Tibial nerve (tissue), 4 donors: Measurements from ENCODE around the gene EIF4H. TPM values are rescaled to one million over a fixed set of nuclear protein-coding genes. Genes with fewer than 3 reads are reported as not detected.

ENCODE experiments used
- DNase-seq, 2 donors: peaks; one replicate each; pipeline ENCODE4 v3.0.0-alpha.2; 2019; ENCODE audit warnings: low spot score in 2 of 2
- H3K27ac ChIP-seq, 4 donors: fragments of 200-600 bp; sonication (generic) in 3 of 4; one replicate each; pipeline ENCODE4 v1.5.1; 2017 to 2019; ENCODE audit warnings: mild to moderate bottlenecking in 1 of 4
- H3K27me3 ChIP-seq, 2 donors: fragments of 200-600 bp; sonication (generic) in 1 of 2; one replicate each; pipeline versions ENCODE4 v1.5.1 to v1.6.0; 2017 to 2019
- H3K36me3 ChIP-seq, 3 donors: fragments of 200-600 bp; sonication (generic); one replicate each; pipeline ENCODE4 v1.5.1; 2018 to 2019
- H3K4me1 ChIP-seq, 4 donors: fragments of 200-600 bp; sonication (generic) in 3 of 4; one replicate each; pipeline ENCODE4 v1.5.1; 2017 to 2019
- H3K4me3 ChIP-seq, 4 donors: fragments of 200-600 bp; sonication (generic) in 3 of 4; one replicate each; pipeline ENCODE4 v1.5.1; 2017 to 2019; ENCODE audit warnings: mild to moderate bottlenecking in 1 of 4, moderate library complexity in 1 of 4
- H3K9me3 ChIP-seq, 4 donors: fragments of 200-600 bp; sonication (generic) in 3 of 4; one replicate each; pipeline ENCODE4 v1.5.1; 2017 to 2019
- EP300 ChIP-seq, 2 donors: sonication (generic); formaldehyde crosslinking; IDR thresholded peaks; one replicate each; pipeline ENCODE4 v1.6.1; 2017; ENCODE audit warnings: antibody characterized with exemption in 2 of 2, mild to moderate bottlenecking in 1 of 2
- POLR2A ChIP-seq, 2 donors: fragments of 450-650 bp; IDR thresholded peaks; one replicate each; pipeline ENCODE4 v1.6.1; 2017; ENCODE audit warnings: antibody characterized with exemption in 2 of 2, mild to moderate bottlenecking in 2 of 2, moderate library complexity in 2 of 2
- WGBS, 2 donors: methylation state at CpG; one replicate each; pipeline ENCODE4 v1.1.5; 2018; 5-methylcytosine and 5-hydroxymethylcytosine counted together
- total RNA-seq, 4 donors: library from RNA; depleted of rRNA; stranded (reverse); fragments of >200 nt; gene quantifications; one replicate each; pipeline ENCODE4 v1.1.0, GENCODE V29; 2016
- TF ChIP-seq, protein P1 (sequence below), 5 experiments: fragments of 200-600 bp in 3 of 5; fragments of 450-650 bp in 2 of 5; sonication (generic) in 3 of 5; IDR thresholded peaks; one replicate each; pipeline ENCODE4 v1.5.1; 2016 to 2019; ENCODE audit warnings: antibody characterized with exemption in 5 of 5, mild to moderate bottlenecking in 3 of 5, moderate library complexity in 2 of 5

The EIF4H gene
- total RNA-seq, 4 donors from 2014 or later = 184 to 211 (median 192) TPM

DNA sequence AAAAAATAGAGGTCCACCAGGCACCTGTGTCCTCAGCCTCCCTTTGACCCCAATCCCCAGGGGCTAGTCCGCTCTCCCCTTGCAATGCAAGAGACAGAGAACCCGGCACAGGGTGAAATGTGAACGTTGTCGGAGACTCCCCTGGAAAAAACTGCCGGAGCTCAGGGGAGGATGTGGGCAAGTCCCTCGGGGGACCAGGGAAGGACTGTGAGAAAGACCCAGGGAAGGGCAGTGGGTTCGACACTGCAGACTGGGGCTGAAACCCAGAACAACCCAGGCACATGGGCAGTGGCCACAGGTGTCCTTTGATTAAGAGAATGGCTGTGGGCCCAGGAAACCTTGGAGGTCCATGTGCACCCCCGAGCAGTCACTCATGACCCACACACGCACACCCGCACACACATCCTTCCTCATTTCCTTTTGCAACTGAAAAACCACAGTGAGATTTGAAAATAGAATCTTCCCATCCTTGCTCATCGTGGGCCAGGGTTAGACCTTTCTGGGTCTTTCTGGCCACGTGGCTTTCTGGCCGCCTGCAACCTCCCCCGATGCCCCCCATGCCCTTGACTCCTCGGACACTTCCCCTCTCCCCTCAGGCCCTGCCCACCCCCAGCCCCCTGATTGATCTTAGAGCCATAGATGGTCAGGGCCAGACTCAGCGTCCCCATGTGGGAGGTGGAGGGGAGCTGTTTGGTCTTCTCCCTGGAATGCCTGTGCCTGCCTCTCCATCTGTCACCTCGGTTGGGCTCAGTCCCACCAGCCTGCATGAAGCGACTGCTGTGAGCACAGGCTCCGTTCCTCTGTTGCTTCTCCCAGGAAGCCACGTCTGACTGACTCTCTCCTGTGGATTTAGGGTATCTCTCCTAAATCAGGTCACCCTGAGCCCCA is 43.5 kb downstream of the EIF4H start:
- Histone ChIP-seq H3K4me1 (peaks cover 0 to 6% (median 3%) of the 10 kb centered on the region in 4 donors), H3K9me3 (peaks cover 0 to 7% (median 0%) of the 10 kb centered on the region in 4 donors), H3K4me3 (no peak overlapping the region), H3K27ac (no peak overlapping the region), H3K36me3 (no peaks in the 10 kb centered on the region), H3K27me3 (peaks cover 0 to 3% of the 10 kb centered on the region in 2 donors)
- WGBS, 2 donors = 43 to 50% methylated on average over 20 of the region's 20 CpGs
- TF ChIP-seq POLR2A (IDR thresholded peaks at IDR 0.05) (no peak), EP300 (IDR thresholded peaks at IDR 0.05) (peak in 1 of 2 donors; percentile 30)
- TF ChIP-seq, protein P1, sequence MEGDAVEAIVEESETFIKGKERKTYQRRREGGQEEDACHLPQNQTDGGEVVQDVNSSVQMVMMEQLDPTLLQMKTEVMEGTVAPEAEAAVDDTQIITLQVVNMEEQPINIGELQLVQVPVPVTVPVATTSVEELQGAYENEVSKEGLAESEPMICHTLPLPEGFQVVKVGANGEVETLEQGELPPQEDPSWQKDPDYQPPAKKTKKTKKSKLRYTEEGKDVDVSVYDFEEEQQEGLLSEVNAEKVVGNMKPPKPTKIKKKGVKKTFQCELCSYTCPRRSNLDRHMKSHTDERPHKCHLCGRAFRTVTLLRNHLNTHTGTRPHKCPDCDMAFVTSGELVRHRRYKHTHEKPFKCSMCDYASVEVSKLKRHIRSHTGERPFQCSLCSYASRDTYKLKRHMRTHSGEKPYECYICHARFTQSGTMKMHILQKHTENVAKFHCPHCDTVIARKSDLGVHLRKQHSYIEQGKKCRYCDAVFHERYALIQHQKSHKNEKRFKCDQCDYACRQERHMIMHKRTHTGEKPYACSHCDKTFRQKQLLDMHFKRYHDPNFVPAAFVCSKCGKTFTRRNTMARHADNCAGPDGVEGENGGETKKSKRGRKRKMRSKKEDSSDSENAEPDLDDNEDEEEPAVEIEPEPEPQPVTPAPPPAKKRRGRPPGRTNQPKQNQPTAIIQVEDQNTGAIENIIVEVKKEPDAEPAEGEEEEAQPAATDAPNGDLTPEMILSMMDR (IDR thresholded peaks at IDR 0.05) = no peak
- DNase-seq = no peak

DNA sequence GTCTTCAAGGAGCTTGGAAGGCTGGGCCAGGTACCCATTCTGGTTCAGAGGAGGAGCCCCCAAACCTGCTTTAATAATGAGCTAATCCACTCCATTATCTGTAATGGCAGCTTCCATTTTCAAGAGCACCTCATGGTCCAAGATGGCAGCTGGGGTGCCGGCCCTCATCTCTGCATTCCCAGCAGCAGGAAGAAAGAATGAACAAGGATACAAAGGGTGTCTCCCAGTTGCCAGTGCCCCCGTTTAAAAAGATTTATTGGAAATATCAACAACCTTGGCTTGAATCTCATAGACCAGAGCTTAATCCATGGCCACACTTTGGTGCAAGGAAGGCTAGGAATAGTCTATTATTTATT is 44.2 kb downstream of the EIF4H start:
- Histone ChIP-seq H3K4me3 (no peak overlapping the region), H3K27me3 (peaks cover 0 to 3% of the 10 kb centered on the region in 2 donors), H3K36me3 (no peaks in the 10 kb centered on the region), H3K27ac (no peak overlapping the region), H3K9me3 (peaks cover 0 to 7% (median 0%) of the 10 kb centered on the region in 4 donors), H3K4me1 (peaks cover 0 to 6% (median 3%) of the 10 kb centered on the region in 4 donors)
- TF ChIP-seq, protein P1 (IDR thresholded peaks at IDR 0.05) = no peak
- TF ChIP-seq POLR2A (IDR thresholded peaks at IDR 0.05) (no peak), EP300 (IDR thresholded peaks at IDR 0.05) (no peak)
- WGBS, 2 donors = 77 to 83% methylated on average over 2 of the region's 2 CpGs
- DNase-seq = no peak

DNA sequence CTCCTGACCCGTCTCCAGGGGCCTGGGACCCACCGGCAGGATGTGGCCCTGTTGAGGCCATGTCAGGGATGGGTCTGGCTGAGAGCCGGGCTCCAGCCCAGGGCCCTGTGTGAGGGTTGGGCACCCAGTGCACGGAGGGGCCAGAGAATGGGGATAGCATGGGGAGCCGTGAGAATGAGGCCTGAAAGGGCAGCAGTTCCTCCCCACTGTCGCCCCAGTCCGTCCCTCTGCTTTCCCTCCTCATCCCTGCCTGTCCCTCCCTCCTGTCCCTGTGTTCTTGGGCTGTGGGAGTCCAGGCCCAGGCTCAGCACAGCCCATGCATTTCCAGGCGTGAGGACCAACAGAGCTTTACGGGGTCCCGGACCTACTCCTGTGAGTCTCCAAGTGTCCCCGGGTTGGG is 45.3 kb downstream of the EIF4H start:
- peaks cover 0 to 7% (median 0%) of the 10 kb centered on the region in 4 donors for H3K9me3 ChIP-seq
- H3K36me3 ChIP-seq = peaks cover 0 to 10% (median 0%) of the 10 kb centered on the region in 3 donors
- peaks cover 0 to 6% (median 3%) of the 10 kb centered on the region in 4 donors for H3K4me1 ChIP-seq
- H3K4me3 ChIP-seq = no peak overlapping the region
- H3K27me3 ChIP-seq = peaks cover 0 to 3% of the 10 kb centered on the region in 2 donors
- TF ChIP-seq, protein P1 (IDR thresholded peaks at IDR 0.05) = no peak
- TF ChIP-seq POLR2A (IDR thresholded peaks at IDR 0.05) = no peak
- no peak for TF ChIP-seq EP300 (IDR thresholded peaks at IDR 0.05)
- no peak overlapping the region for H3K27ac ChIP-seq
- WGBS, 2 donors = 79 to 82% methylated on average over 8 to 11 of the region's 11 CpGs
- DNase-seq = no peak

DNA sequence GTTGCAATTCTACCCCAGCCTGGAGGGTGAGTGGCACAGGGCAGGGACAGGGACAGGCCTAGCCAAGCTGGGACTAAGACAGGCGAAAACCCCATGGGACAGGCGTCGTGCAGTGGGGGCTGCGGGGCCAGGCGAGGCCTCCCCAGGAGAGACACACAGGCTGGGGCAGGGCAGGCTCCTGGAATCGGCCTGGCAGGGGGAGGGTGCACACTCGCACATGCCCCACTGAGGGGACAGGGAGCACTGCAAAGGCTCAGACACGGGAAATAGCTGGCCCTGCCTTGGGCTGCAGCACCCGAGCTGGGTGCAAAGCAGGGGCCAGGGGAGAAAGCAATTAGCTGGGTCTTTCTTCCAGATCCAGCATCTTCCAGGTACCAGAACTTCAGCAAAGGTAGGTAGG is 46.1 kb downstream of the EIF4H start:
- Histone ChIP-seq H3K9me3 (peaks cover 0 to 7% (median 0%) of the 10 kb centered on the region in 4 donors), H3K36me3 (peaks cover 0 to 18% (median 0%) of the 10 kb centered on the region in 3 donors), H3K27me3 (peaks cover 0 to 2% of the 10 kb centered on the region in 2 donors), H3K4me1 (peaks cover 0 to 6% (median 3%) of the 10 kb centered on the region in 4 donors), H3K27ac (no peak overlapping the region), H3K4me3 (no peak overlapping the region)
- WGBS, 2 donors = 75 to 77% methylated on average over 9 of the region's 9 CpGs
- no peak for DNase-seq
- TF ChIP-seq, protein P1 (IDR thresholded peaks at IDR 0.05) = no peak
- TF ChIP-seq POLR2A (IDR thresholded peaks at IDR 0.05) (no peak), EP300 (IDR thresholded peaks at IDR 0.05) (no peak)

DNA sequence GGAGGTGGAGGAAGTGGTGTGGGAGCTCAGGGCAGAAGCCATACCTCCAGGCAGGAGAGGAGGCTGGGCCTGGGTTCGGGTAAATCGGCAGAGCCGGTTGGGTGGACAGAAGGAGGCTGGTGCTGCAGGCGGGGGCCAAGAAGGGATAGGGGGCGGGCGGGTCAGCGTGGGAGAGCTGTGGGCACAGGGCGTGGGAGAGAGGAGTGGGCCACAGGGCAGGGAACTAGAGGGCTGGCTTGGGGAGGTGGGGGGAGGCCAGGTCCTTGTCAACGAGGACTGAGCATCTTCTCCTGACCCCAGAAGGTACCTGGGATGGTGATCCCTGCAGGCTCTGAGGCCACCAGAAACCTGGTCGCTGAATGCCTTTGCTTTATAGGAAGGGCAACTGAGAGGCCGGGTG is 47.6 kb downstream of the EIF4H start:
- Histone ChIP-seq H3K36me3 (peaks cover 0 to 33% (median 0%) of the 10 kb centered on the region in 3 donors), H3K4me1 (peaks cover 0 to 6% (median 0%) of the 10 kb centered on the region in 4 donors), H3K9me3 (peaks cover 0 to 7% (median 0%) of the 10 kb centered on the region in 4 donors), H3K4me3 (no peak overlapping the region), H3K27ac (no peak overlapping the region), H3K27me3 (no peaks in the 10 kb centered on the region)
- no peak for TF ChIP-seq POLR2A (IDR thresholded peaks at IDR 0.05)
- TF ChIP-seq, protein P1 (IDR thresholded peaks at IDR 0.05) = no peak
- TF ChIP-seq EP300 (IDR thresholded peaks at IDR 0.05) = no peak
- DNase-seq = no peak
- 83 to 92% methylated on average over 11 of the region's 11 CpGs for WGBS, 2 donors
